GM21576 (cell line): Measurements from ENCODE around the gene PPP1R9A.

Experiments
- ATAC-seq: cut with Tn5 transposase; IDR thresholded peaks from one replicate; pipeline ENCODE4 v1.9.1; 2021; ENCODE audit warnings: mild to moderate bottlenecking, moderate library complexity; ENCODE audit not compliant: unreplicated experiment

The PPP1R9A gene

DNA sequence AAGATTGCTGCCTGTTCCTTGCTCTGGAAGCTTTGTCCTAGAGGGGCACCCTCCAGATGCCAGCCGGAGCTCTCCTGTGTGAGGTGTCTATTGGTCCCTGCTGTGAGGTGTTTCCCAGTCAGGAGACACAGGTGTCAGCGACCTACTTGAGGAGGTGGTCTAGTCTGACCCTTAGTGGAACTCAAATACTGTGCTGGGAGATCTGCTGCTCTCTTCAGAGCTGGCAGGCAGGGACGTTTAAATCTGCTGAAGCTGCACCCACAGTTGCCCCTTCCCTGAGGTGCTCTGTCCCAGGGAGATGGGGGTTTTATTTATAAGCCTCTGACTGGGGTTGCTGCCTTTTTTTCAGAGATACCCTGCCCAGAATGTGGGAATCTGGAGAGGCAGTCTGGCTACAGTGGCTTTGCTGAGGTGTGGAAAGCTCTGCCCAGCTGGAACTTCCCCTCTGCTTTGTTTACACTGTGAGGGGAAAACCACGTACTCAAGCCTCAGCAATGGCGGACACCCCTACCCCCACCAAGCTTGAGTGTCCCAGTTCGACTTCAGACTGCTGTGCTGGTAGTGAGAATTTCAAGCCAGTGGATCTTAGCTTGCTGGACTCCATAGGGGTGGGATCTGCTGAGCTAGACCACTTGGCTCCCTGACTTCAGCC lies 119.2 kb downstream of the PPP1R9A start:
- ATAC-seq: no peak

- ATAC-seq: no peak
These were observed 120.0 kb downstream of the PPP1R9A start for GRCh38 chr7:95027234-95027872.

DNA sequence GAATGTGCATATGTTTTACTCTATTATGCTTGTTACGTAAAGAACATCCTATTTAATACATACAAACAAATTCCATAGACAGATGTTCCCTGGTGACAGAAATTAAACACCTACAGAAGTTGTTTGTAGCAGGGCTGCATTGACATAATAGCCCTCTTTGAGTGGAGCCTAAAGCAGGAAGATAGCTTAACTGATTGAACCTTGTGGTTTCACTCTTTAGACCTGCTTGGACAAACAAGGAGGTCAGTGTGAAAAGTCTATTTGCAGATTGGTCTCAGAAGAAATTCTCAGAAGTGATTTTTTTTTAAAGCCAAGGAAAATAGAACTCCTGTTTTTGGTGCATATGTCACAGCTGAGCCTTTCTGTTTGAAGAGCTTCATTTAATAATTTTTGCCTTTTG lies 121.3 kb downstream of the PPP1R9A start:
- no peak for ATAC-seq

DNA sequence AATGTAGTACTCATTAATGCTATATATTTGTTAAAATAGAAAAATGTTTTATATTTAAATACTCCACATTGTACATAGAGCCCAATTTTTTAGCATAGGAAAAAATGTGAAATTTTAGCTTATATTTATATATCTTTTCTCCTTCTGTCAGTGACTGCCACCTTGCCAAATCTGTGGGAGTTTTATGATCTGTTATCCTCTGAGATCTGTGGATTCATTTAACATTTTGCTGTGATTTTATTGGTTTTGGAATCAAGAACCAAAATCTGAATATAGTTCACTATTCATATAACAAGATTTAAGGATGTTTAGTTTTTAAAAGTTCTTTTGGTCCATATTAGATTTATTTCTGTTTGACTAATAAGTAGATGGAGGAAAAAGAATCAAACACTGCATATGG lies 127.9 kb downstream of the PPP1R9A start:
- ATAC-seq: no peak

- ATAC-seq: no peak
These were observed 133.6 kb downstream of the PPP1R9A start for GRCh38 chr7:95041031-95041430.

DNA sequence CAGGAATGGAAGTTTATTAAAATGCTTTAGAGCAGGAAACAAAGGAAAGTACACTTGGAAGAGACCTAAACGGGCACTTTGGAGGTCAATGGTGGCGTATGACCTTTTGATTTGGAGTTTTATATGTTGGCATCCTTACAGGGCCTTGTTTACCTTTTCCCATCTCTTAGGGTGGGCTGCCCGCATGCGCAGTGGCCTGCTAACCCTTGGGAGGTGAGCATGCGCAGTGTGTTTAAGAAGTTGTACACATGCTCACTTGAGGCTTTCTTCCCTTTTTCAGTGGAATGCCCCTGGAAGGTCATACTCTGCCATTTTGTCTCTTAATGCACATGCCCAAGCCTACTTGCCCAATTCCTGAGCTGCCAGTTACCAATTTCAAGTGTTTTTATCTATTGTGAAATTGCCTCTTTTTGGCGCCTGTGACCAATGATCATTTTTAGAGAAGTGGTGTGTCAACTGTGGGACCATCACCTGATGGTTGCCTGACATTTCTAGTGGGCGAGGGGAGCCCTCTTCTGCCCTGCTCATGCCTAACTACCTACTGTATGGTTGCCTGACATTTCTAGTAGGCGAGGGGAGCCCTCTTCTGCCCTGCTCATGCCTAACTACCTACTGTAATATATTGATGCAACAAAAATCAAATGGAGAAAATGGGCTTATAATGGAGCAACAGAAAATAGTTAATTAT lies 138.0 kb downstream of the PPP1R9A start:
- ATAC-seq: no peak

DNA sequence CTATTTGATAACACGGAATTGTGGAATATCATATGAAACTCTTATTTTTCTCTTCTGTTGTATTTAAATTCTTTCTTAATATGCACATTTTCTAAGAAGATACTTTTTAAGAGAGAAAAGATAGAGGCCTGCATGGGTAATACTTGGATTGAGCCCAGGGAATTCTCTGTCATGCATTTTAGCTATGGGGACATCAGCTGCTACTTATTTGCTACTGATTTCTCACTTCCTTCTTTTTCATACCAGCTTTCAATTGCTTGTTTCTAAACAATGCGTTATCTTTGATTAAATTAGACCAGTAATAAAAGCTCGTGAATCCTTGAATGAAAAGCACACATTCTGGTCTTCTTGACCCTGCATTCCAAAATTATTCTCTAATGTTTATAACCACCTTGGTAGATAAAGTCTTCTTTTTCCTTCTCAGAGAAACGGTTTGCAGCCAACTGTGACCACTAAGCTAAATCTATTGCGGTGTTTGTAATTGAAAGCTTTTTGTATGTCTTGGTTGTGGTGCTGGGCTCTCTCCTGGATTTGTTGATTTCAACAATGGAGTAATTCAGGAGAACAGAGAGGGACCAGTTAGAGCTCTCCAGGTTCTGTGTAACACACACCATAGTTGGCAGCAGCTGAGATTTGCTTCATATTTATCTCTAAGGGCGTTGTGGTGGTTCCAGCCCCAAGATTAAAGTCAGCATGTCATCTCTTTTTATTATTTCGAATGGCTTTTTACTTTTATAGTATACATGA lies 139.3 kb downstream of the PPP1R9A start:
- no peak for ATAC-seq

- ATAC-seq: no peak
These were observed 139.9 kb downstream of the PPP1R9A start for GRCh38 chr7:95047291-95047690.

GRCh38 chr7:95052566-95053094 lies 145.2 kb downstream of the PPP1R9A start:
- ATAC-seq: no peak

DNA sequence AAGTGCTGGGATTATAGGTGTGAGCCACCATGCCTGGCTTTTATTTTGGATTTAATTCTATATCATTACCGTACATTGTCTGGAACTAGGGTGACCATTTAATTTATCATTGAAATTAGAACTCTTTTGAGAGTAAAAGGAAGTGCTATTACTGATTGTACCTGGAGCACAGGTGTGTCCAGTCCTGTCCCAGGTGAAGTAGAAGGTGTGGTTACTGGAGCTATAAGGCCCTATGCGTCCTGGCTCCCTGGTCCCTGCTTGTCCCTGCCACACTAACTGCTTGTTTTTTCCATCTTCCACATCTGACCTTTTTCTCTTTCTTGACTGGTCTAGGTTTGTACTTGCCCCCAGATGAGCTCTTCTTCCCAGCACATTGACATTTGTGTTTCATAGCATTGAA lies 147.0 kb downstream of the PPP1R9A start:
- no peak for ATAC-seq

DNA sequence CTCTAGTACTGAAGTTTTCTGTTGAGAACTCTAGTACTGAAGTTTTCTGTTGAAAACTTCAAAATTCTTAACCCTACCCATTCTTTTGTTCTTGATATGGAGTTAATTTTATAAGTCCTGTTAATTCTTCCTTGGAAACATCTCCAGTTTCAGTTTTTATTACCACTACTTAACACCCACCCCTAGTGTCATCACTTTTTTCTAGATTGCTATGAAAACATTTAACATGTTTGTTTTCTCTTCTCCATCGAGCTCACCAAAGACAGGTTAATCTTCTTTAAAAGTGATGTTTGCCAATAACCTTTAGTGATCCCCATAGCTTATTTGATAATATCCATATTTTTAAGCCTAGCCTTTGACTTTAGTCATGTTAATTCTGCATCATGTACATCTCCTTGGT lies 147.9 kb downstream of the PPP1R9A start:
- ATAC-seq: no peak

DNA sequence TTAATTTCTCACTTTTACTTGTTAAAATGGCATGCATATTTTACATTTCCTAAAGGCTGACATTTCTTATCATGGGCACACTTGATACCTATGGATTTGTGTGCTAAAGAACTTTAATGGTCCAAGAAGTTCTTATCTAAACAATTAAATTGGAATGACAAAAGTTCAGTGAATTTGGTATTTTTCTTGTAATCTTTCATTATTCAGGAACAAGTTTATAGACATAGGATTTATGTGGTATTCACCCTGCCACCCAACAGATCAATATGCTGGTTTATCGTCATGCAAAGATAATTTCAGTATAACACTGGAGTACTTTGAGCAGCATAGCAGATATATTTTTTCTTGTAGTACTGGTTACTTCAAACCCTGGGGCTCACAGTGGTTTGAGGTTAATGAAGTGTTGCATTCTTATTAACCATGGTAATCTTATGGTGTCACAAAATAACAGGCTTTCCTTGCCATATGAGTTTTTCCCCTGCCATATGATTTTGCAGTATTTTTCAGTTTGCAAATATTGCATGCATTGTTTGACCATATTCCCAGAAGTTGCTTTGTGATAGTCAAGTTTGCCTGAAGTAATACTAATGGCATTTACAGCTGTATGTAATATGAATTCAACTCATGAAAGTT lies 148.8 kb downstream of the PPP1R9A start:
- no peak for ATAC-seq

DNA sequence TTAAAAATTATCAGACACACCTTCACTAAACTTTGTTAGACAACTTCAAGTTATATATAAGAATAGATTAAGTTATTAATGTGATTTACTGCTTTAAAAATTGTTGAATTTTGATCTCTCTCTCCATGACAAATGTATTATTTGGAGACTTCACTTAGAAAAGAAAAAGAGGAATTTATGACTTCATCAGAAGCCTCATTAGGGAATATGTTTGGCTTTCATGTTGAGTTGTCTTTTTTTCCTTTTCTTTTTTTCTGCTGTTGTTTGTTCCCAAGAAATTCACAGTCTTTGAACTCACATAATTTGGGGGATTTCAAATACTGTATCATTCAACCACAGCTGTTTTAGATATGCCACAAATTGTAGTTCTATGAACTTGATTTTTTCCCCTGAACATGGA lies 149.5 kb downstream of the PPP1R9A start:
- ATAC-seq: no peak

DNA sequence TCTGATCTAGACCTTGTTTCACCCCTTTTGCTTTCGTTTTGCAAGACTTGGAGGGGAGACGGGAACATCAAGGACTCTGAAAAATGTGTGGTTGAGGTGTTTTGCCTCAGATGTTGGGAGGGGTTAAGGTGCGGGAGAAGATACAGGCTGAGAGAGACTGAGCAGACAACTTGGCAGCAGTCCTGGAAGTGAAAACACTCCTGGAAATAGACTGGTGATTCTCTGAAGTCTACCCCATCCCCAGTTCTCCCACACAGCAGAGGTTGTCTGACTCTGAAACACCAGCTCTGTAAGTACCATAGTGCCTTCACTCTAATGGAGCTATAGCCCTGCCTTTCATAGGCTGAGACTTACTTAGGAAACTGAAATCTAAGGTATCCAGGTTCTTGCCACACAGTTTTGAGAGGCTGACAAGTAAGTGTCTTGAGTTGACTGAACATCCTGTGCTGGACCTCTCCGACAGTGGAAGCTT lies 152.5 kb downstream of the PPP1R9A start:
- no peak for ATAC-seq

DNA sequence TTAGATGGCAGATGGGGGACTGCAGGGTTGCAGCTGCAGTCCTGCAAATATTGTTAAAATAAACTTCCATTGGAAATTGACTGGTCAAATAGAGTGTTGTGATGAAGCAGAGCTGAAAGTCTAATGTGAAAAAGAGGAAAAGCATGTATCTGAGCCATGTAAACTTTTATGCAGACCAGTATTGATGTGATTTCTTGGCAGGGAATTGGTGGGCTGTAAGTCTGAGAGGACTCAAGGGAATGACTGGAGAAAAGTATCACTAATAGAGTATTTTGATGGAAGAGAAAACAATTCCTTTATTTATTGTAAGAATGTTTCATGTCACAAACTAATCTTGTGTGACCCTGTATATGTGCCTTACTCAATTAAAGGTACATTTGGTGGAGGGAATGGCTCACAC lies 155.5 kb downstream of the PPP1R9A start:
- no peak for ATAC-seq

GRCh38 chr7:95066737-95067530 lies 159.5 kb downstream of the PPP1R9A start:
- ATAC-seq: no peak

- no peak for ATAC-seq
These were observed 181.3 kb downstream of the PPP1R9A start for GRCh38 chr7:95088536-95089215.

DNA sequence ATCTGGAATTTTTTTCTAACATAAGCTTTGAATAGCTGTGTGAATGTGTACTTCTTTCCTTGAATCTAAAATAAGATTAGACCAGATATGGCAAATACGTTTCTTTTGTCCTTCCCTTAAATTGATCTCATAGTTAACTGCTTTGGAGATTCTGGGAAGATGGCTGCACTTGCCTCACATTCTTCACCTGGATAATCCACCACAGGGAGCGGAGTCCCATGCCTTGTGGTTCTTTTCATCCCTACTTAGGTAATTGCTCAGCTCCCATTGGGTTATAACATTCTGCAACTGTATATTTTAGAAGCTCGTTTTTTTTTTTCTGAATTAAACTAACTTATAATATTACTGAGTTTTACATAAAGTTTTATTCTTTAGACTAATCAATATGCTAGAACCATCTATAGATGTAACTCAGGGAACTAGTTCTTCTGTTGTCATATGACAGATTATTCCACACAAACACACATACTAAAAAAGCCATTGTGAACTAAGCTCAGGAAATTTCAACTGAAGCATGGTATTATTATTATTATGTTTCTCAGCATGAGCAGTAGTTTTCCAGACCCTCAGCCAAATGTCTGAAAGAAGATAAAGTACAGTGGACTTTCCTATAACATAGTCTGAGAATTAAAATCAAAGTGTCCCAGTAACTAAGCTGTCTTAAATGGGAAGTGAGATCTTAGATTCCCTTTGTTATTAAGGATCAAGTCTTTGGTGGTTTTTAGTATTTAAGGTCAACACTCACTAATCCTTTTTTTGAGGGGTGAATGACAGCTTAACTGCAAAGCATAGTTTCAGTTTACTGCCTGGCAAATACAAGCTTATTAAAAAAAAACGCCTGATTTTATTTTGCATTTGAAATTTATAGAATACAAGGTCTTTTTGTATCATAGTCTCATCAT lies 182.3 kb downstream of the PPP1R9A start:
- ATAC-seq: no peak
